MV-4-11 (cell line): Measurements from ENCODE around the gene MKRN2.
"Not testable (repeated sequence)": the region's sequence is repeated elsewhere in the genome, so short reads cannot be mapped to it uniquely, and the experiment has no call there.

Source experiments
- DNase-seq: peaks from one replicate; lab custom pipeline; 2025; lab: John Stamatoyannopoulos, UW

MKRN2 gene

DNA sequence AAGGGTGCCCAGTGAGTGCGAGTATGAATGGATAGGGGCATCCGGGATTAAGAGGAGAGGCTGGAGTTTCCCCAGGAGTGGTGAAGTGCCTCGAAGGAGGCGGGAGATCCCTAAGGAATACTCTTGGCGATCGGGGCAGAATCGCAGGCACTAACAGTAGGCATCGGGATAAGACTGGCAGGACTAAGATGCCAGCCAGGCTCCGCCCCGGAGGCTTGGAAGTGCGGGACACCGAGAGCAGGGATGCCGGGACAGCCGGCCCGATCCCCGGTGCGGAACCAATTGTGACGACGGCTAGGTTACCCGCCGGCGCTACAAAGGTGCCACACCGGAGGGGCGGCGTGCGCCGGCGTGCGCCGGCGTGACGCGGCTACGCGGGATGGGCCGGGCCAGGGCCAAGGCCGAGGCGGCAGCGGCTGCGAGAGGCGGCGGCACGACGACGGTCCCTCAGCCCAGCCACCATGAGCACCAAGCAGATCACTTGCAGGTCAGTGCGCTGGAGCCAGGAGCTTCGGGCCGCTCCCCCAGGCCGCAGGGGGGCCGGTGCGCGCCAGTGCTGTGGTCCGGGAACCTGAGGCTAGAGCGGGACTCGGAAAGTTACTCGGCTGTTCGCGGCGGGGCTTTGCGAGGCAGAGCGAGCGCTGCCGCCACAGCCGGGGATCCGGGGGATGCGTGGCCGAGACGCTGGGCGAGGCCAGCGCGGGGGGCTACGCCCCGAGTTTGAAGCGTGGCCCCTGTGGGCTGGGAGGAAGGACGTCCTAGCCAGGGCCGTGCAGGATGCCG is at the start of gene MKRN2:
Gene MKRN2, plus strand, starts transcription at position 398 of the 783 bp plus-strand sequence. Its CDS starts 64 bp downstream, at position 462.
- peak; percentile 70 for DNase-seq

- no peak for DNase-seq
Observed at GRCh38 chr3:12507591-12508281, 49.2 kb upstream of the MKRN2 start.

- no peak for DNase-seq
Observed at GRCh38 chr3:12508291-12508700, 48.6 kb upstream of the MKRN2 start.

GRCh38 chr3:12509466-12509865 is 47.4 kb upstream of the MKRN2 start:
- DNase-seq: no peak

GRCh38 chr3:12512534-12513118 is 44.3 kb upstream of the MKRN2 start:
- DNase-seq: no peak

GRCh38 chr3:12513694-12514446 is 43.0 kb upstream of the MKRN2 start:
- no peak for DNase-seq

- DNase-seq: no peak
Observed at GRCh38 chr3:12515631-12516030, 41.3 kb upstream of the MKRN2 start.

DNA sequence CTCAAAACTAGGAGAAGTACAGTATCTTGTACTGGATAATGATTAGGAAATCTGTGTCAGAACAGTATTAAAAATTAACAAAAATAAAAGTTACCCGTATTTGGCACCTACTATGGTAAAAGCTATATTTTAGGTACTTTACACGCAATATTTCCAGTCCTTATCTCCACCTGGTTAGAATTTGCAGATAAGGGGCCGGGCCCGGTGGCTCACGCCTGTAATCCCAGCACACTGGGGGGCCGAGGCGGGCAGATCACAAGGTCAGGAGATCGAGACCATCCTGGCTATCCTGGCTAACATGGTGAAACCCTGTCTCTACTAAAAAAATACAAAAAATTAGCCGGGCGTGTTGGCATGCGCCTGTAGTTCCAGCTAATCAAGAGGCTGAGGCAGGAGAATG is 40.0 kb upstream of the MKRN2 start:
- no peak for DNase-seq

DNA sequence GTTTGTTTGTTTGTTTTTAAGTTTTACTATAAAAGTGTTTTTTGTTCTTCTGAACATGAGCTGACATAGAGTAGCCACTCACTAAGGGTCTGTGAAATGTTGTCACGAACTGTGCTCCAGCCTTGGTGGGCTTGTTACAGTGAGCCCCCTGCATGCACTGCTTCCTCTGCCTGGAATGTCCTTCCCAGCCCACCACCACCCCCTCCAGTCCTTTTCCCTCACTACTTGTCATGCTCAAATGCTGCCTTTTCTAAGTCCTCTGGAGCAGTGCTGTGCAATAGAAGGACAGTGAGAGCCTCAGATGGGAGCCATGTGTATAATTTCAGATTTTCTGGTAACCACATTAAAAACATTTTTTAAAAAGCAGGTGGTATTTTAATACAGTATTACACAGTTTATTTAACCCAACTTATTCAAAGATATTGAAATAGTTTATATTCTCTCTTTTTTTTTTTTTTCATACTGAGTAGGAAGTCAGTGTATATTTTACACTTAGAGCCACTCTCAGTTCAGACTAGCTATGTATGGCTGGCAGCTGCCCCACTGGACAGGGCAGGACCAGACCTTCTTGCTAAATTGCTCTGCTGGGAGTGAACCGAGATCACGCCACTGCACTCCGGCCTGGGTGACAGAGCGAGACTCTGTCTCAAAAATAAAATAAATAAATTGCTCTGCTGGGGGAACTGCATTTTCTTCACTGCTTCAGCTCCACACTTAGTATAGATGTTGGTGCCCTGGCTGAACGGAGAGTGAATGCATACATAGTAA is 38.4 kb upstream of the MKRN2 start:
- no peak for DNase-seq

GRCh38 chr3:12521010-12521409 is 35.9 kb upstream of the MKRN2 start:
- DNase-seq: no peak

DNA sequence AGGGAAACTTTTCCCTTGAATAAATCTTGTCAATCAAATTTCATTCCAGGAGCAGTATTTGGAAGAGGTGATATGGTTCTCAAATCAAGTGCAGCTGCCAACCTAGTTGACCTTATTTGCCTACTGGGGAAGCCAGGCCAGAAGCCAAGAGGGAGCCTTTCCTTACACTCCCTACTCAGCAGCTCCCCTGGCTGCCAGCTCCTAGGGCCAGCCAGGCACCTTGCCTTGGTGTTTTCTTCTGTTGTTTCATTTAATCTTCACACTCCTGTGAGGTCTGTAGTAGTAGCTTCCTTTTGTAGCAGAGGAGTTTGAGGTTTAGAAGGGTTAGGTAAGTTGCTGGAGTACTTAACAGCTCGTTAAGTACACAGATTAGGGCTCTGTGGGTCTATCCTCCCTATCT is 34.2 kb upstream of the MKRN2 start:
- DNase-seq: no peak

- no peak for DNase-seq
Observed at GRCh38 chr3:12527757-12528143, 29.1 kb upstream of the MKRN2 start.

GRCh38 chr3:12532182-12532581 is 24.7 kb upstream of the MKRN2 start:
- DNase-seq: no peak

DNA sequence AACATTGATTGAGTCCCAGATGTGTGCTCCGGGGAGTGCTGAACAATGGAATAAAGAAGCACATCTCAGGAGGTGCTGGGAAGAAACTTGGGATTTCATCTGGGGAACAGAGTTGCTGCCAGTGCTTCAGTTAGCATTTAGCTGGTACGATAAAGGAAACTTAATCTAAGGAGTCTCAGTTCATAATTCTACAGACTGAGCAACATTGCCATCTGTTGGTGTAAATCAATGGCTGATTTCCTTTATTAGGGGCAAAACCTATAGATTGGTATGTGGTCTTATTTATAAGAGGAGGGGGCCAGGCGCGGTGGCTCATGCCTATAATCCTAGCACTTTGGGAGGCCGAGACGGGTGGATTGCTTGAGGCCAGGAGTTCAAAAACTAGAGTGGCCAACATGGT is 20.5 kb upstream of the MKRN2 start:
- no peak for DNase-seq

GRCh38 chr3:12541625-12542024 is 15.3 kb upstream of the MKRN2 start:
- no peak for DNase-seq

- not testable (repeated sequence) for DNase-seq
Observed at GRCh38 chr3:12543497-12543896, 13.4 kb upstream of the MKRN2 start.

- DNase-seq: no peak
Observed at GRCh38 chr3:12544652-12545472, 12.0 kb upstream of the MKRN2 start.

GRCh38 chr3:12545473-12545791 is 11.5 kb upstream of the MKRN2 start, which contains the start of gene MKRN2OS:
Gene MKRN2OS, minus strand, starts transcription at chr3:12545499. Its CDS starts 35 bp downstream, at chr3:12545464.
- no peak for DNase-seq

- no peak for DNase-seq
Observed at GRCh38 chr3:12549971-12550760, 6.7 kb upstream of the MKRN2 start.

GRCh38 chr3:12553921-12554391 is 2.9 kb upstream of the MKRN2 start:
- DNase-seq: peak; percentile 62
